IPS-NIHi11 (cell line): Measurements from ENCODE around the gene SPATC1L.
"Not testable (repeated sequence)": the region's sequence is repeated elsewhere in the genome, so short reads cannot be mapped to it uniquely, and the experiment has no call there.

ENCODE experiments used
- DNase-seq: peaks from one replicate; pipeline ENCODE4 v3.0.0; 2012; ENCODE audit warnings: mixed read lengths, low spot score

The SPATC1L gene

GRCh38 chr21:46199436-46200373 is 15.4 kb upstream of the SPATC1L start:
- DNase-seq, result no peak

- DNase-seq, result no peak
Measured at GRCh38 chr21:46196733-46197132, 12.5 kb upstream of the SPATC1L start.

GRCh38 chr21:46195595-46196195 is 11.4 kb upstream of the SPATC1L start:
- no peak for DNase-seq

GRCh38 chr21:46194374-46195334 is 10.4 kb upstream of the SPATC1L start:
- DNase-seq, result no peak

GRCh38 chr21:46193829-46194373 is 9.6 kb upstream of the SPATC1L start:
- DNase-seq, result no peak

GRCh38 chr21:46191686-46192575 is 7.7 kb upstream of the SPATC1L start:
- DNase-seq, result peak; percentile 3

- peak; percentile 4 for DNase-seq
Measured at GRCh38 chr21:46191257-46191685, 7.0 kb upstream of the SPATC1L start.

- DNase-seq, result peak; percentile 5
Measured at GRCh38 chr21:46190491-46191131, 6.4 kb upstream of the SPATC1L start.

GRCh38 chr21:46189959-46190490 is 5.8 kb upstream of the SPATC1L start:
- peak; percentile 3 for DNase-seq

- peak; percentile 2 for DNase-seq
Measured at GRCh38 chr21:46189213-46189958, 5.1 kb upstream of the SPATC1L start.

- peak; percentile 41 for DNase-seq
Measured at GRCh38 chr21:46188226-46189212, 4.3 kb upstream of the SPATC1L start.

GRCh38 chr21:46187814-46188213 is 3.6 kb upstream of the SPATC1L start:
- no peak for DNase-seq

- no peak for DNase-seq
Measured at GRCh38 chr21:46187261-46187660, 3.0 kb upstream of the SPATC1L start.

GRCh38 chr21:46185716-46186115 is 1.5 kb upstream of the SPATC1L start:
- no peak for DNase-seq

- peak; percentile 84 for DNase-seq
Measured at GRCh38 chr21:46184625-46185555, 631 bp upstream of the SPATC1L start.

GRCh38 chr21:46183337-46183909 is 836 bp downstream of the SPATC1L start:
- DNase-seq, result not testable (repeated sequence)
